OCI-LY3 (cell line): Measurements from ENCODE around the gene BBS2.

ENCODE experiments used
- H2AFZ ChIP-seq: fragments of 200-600, 300-600 bp; shearing (Covaris generic); 2 replicates; pipeline ENCODE4 v1.6.0; 2014; ENCODE audit warnings: antibody characterized with exemption, low read depth, low read length
- H3K27ac ChIP-seq: fragments of 200-600, 300-600 bp; sonication (generic); 2 replicates; pipeline ENCODE4 v1.5.1; 2014; ENCODE audit warnings: mild to moderate bottlenecking, low read length, moderate library complexity, mixed read lengths
- H3K27me3 ChIP-seq: fragments of 200-600, 300-600 bp; sonication (generic); 2 replicates; pipeline ENCODE4 v1.6.1; 2014; ENCODE audit warnings: low read depth, low read length, mixed read lengths
- H3K36me3 ChIP-seq: fragments of 200-600, 300-600 bp; sonication (generic); replicated peaks from 2 replicates; pipeline ENCODE3; 2014; ENCODE audit warnings: low read depth, low read length, mixed read lengths
- H3K4me1 ChIP-seq: fragments of 300-600, 200-600 bp; sonication (generic); 2 replicates; pipeline ENCODE4 v1.6.1; 2014; ENCODE audit warnings: low read length, mixed read lengths
- H3K4me2 ChIP-seq: fragments of 200-600, 300-600 bp; sonication (generic); 2 replicates; pipeline ENCODE4 v1.6.1; 2014; ENCODE audit warnings: low read length, mixed read lengths
- H3K4me3 ChIP-seq: fragments of 300-600, 200-600 bp; sonication (generic); 2 replicates; pipeline ENCODE4 v1.5.1; 2014; ENCODE audit warnings: antibody characterized with exemption, mild to moderate bottlenecking, low read length, moderate library complexity
- H3K79me2 ChIP-seq: fragments of 300-600, 200-600 bp; shearing (Covaris generic); 2 replicates; pipeline ENCODE4 v1.6.1; 2014; ENCODE audit warnings: mild to moderate bottlenecking, low read length, mixed read lengths
- H3K9ac ChIP-seq: fragments of 300-600, 200-600 bp; shearing (Covaris generic); 2 replicates; pipeline ENCODE4 v1.6.0; 2014; ENCODE audit warnings: mild to moderate bottlenecking, low read length, moderate library complexity
- H3K9me3 ChIP-seq: fragments of 200-600, 300-600 bp; shearing (Covaris generic); 2 replicates; pipeline ENCODE4 v1.6.1; 2014; ENCODE audit warnings: low read length, mixed read lengths; ENCODE audit not compliant: insufficient read depth
- H4K20me1 ChIP-seq: fragments of 200-600, 300-600 bp; sonication (generic); 2 replicates; pipeline ENCODE4 v1.6.1; 2016; ENCODE audit warnings: low read length, mixed read lengths; ENCODE audit not compliant: insufficient read depth
- CTCF ChIP-seq: fragments of 200-600, 300-600 bp; sonication (generic); IDR thresholded peaks from 2 replicates; pipeline ENCODE4 v1.5.1; 2014; ENCODE audit warnings: antibody characterized with exemption, low read length, low read depth
- EZH2phosphoT487 ChIP-seq: fragments of 200-600 bp; shearing (Covaris generic); IDR thresholded peaks from 2 replicates; pipeline ENCODE4 v1.6.1; 2018; ENCODE audit warnings: antibody characterized with exemption, mixed run types, low read depth

BBS2 gene

GRCh38 chr16:56519459-56520250, at the start of gene BBS2:
Gene BBS2, minus strand, starts transcription at chr16:56520024. Its CDS starts 162 bp downstream, at chr16:56519862.
- Histone ChIP-seq H3K4me3 (peak within 1 kb of the TSS; percentile 89), H3K4me2 (peak within 1 kb of the TSS; percentile 86), H3K27ac (peak within 1 kb of the TSS; percentile 48), H4K20me1 (no peaks in the 10 kb centered on the region), H3K4me1 (peaks cover 8% of the 10 kb centered on the region), H2AFZ (peak within 1 kb of the TSS; percentile 97), H3K27me3 (no peaks in the 10 kb centered on the region), H3K36me3 (no peaks in the 10 kb centered on the region), H3K9me3 (no peaks in the 10 kb centered on the region), H3K79me2 (no peaks in the 10 kb centered on the region), H3K9ac (peak within 1 kb of the TSS; percentile 78)
- TF ChIP-seq EZH2phosphoT487 (no peak), CTCF (no peak)

- no peaks in the 10 kb centered on the region for H4K20me1 ChIP-seq
- H3K27ac ChIP-seq = no peak within 1 kb of the TSS
- TF ChIP-seq CTCF = no peak
- TF ChIP-seq EZH2phosphoT487 = no peak
- H3K9ac ChIP-seq = no peak within 1 kb of the TSS
- no peaks in the 10 kb centered on the region for H3K9me3 ChIP-seq
- no peaks in the 10 kb centered on the region for H3K79me2 ChIP-seq
- H3K4me1 ChIP-seq = no peaks in the 10 kb centered on the region
- H3K4me3 ChIP-seq = no peak within 1 kb of the TSS
- H2AFZ ChIP-seq = no peak within 1 kb of the TSS
- H3K4me2 ChIP-seq = no peak within 1 kb of the TSS
- peaks cover 4% of the 10 kb centered on the region for H3K27me3 ChIP-seq
- no peaks in the 10 kb centered on the region for H3K36me3 ChIP-seq
Observed at GRCh38 chr16:56564793-56565477, 45.1 kb upstream of the BBS2 start, which contains the start of gene MT4. Gene MT4, plus strand, starts transcription at chr16:56565073. Its CDS starts 56 bp downstream, at chr16:56565129.

GRCh38 chr16:56561126-56561525, 41.3 kb upstream of the BBS2 start:
- Histone ChIP-seq H3K9ac (no peak overlapping the region), H3K27me3 (peaks cover 7% of the 10 kb centered on the region), H3K4me2 (no peak overlapping the region), H3K9me3 (no peaks in the 10 kb centered on the region), H3K36me3 (no peaks in the 10 kb centered on the region), H3K79me2 (no peaks in the 10 kb centered on the region), H3K4me1 (no peaks in the 10 kb centered on the region), H2AFZ (no peak overlapping the region), H3K27ac (no peak overlapping the region), H3K4me3 (no peak overlapping the region), H4K20me1 (no peaks in the 10 kb centered on the region)
- TF ChIP-seq CTCF (no peak), EZH2phosphoT487 (no peak)

GRCh38 chr16:56560447-56560846, 40.6 kb upstream of the BBS2 start:
- no peaks in the 10 kb centered on the region for H3K9me3 ChIP-seq
- H3K9ac ChIP-seq = no peak overlapping the region
- no peaks in the 10 kb centered on the region for H3K79me2 ChIP-seq
- H2AFZ ChIP-seq = no peak overlapping the region
- peaks cover 5% of the 10 kb centered on the region; the same call in 1 of the 2 replicates for H3K27me3 ChIP-seq
- H4K20me1 ChIP-seq = no peaks in the 10 kb centered on the region
- H3K4me2 ChIP-seq = no peak overlapping the region
- TF ChIP-seq CTCF = no peak
- no peak for TF ChIP-seq EZH2phosphoT487
- no peak overlapping the region for H3K4me3 ChIP-seq
- no peaks in the 10 kb centered on the region for H3K4me1 ChIP-seq
- no peak overlapping the region for H3K27ac ChIP-seq
- H3K36me3 ChIP-seq = no peaks in the 10 kb centered on the region
